ENCODE data around the gene OR9A4. TPM values are rescaled to one million over a fixed set of nuclear protein-coding genes. Genes with fewer than 3 reads are reported as not detected.

The OR9A4 gene
- total RNA-seq, 1 experiment from 2014 or later: not detected

DNA sequence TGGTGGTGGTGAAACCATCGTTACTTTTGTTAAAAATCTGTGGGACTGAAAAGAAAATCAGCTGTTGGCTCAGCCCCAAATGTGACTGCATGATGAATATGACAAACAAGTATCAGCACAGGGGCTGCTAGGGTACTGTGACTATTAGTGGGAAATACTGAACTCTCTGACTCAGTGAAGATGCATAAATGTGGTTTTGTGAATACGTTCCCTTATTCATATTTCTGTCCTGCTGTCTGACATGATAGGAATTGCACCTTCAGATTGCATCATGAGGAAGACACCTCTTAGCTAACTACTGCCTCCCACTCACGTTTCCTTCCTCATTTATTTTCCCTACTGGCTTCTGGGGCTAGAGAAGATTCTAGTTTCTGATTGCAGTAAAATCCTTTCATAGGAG lies 29.2 kb downstream of the OR9A4 start (continued):
- TF ChIP-seq RORB (CRISPR knock-in tag; IDR thresholded peaks at IDR 0.05) (no peak), EMX1 (CRISPR knock-in tag; IDR thresholded peaks at IDR 0.05) (no peak)
- TF ChIP-seq, protein P1, sequence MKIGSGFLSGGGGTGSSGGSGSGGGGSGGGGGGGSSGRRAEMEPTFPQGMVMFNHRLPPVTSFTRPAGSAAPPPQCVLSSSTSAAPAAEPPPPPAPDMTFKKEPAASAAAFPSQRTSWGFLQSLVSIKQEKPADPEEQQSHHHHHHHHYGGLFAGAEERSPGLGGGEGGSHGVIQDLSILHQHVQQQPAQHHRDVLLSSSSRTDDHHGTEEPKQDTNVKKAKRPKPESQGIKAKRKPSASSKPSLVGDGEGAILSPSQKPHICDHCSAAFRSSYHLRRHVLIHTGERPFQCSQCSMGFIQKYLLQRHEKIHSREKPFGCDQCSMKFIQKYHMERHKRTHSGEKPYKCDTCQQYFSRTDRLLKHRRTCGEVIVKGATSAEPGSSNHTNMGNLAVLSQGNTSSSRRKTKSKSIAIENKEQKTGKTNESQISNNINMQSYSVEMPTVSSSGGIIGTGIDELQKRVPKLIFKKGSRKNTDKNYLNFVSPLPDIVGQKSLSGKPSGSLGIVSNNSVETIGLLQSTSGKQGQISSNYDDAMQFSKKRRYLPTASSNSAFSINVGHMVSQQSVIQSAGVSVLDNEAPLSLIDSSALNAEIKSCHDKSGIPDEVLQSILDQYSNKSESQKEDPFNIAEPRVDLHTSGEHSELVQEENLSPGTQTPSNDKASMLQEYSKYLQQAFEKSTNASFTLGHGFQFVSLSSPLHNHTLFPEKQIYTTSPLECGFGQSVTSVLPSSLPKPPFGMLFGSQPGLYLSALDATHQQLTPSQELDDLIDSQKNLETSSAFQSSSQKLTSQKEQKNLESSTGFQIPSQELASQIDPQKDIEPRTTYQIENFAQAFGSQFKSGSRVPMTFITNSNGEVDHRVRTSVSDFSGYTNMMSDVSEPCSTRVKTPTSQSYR (CRISPR knock-in tag; IDR thresholded peaks at IDR 0.05): no peak
- TF ChIP-seq, protein P2, sequence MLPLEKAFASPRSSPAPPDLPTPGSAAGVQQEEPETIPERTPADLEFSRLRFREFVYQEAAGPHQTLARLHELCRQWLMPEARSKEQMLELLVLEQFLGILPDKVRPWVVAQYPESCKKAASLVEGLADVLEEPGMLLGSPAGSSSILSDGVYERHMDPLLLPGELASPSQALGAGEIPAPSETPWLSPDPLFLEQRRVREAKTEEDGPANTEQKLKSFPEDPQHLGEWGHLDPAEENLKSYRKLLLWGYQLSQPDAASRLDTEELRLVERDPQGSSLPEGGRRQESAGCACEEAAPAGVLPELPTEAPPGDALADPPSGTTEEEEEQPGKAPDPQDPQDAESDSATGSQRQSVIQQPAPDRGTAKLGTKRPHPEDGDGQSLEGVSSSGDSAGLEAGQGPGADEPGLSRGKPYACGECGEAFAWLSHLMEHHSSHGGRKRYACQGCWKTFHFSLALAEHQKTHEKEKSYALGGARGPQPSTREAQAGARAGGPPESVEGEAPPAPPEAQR (CRISPR knock-in tag; IDR thresholded peaks at IDR 0.05): no peak

DNA sequence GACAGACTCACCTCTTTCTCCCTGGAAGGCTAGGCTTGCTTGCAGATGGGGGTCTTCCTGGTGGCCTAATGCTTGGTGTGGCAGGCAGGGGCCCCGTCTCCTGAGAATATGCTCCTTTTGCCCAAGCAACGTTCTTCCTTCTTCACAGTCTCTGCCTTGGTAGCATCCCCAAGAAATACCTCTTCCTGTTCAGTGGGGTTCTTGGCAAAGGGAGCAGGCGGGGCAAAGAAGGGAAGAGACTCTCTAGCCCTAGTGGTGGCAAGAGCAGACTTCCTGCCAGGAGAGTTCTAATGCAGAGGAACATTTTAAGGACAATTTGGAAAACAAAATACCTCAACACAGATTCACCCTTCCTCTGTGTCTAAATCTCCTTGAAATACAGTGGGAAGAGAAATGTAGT lies 30.6 kb downstream of the OR9A4 start, which contains the start of gene CLEC5A:
Gene CLEC5A (minus strand): TSS at position 179 of the 400 bp plus-strand sequence. CDS start 682 bp downstream, outside the sequence.
- H3K27me3 Mint-ChIP-seq (ENCODE audit: low read depth): no peaks in the 10 kb centered on the region; the same call in 1 of the 2 replicates
- H3K9me3 Mint-ChIP-seq: peaks cover 6% of the 10 kb centered on the region
- H3K4me3 Mint-ChIP-seq: no peak within 1 kb of the TSS
- H3K27ac Mint-ChIP-seq: no peak within 1 kb of the TSS
- ATAC-seq (peak; percentile 47; the same call in 1 of the 2 replicates), DNase-seq (ENCODE audit: low spot score) (no peak)
- TF ChIP-seq, protein P3, sequence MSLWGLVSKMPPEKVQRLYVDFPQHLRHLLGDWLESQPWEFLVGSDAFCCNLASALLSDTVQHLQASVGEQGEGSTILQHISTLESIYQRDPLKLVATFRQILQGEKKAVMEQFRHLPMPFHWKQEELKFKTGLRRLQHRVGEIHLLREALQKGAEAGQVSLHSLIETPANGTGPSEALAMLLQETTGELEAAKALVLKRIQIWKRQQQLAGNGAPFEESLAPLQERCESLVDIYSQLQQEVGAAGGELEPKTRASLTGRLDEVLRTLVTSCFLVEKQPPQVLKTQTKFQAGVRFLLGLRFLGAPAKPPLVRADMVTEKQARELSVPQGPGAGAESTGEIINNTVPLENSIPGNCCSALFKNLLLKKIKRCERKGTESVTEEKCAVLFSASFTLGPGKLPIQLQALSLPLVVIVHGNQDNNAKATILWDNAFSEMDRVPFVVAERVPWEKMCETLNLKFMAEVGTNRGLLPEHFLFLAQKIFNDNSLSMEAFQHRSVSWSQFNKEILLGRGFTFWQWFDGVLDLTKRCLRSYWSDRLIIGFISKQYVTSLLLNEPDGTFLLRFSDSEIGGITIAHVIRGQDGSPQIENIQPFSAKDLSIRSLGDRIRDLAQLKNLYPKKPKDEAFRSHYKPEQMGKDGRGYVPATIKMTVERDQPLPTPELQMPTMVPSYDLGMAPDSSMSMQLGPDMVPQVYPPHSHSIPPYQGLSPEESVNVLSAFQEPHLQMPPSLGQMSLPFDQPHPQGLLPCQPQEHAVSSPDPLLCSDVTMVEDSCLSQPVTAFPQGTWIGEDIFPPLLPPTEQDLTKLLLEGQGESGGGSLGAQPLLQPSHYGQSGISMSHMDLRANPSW (CRISPR knock-in tag; conservative IDR thresholded peaks at IDR 0.05; ENCODE audit: low read depth): no peak
- ChIA-PET POLR2A (no interaction called here), CTCF (interaction anchor here (0.6 kb wide), 1 partner anchor 662 kb away, joined by 3 read pairs; no protein-coding TSS in a partner anchor)
- H3K4me1 Mint-ChIP-seq: no peaks in the 10 kb centered on the region
- no peaks in the 10 kb centered on the region for H3K36me3 Mint-ChIP-seq

DNA sequence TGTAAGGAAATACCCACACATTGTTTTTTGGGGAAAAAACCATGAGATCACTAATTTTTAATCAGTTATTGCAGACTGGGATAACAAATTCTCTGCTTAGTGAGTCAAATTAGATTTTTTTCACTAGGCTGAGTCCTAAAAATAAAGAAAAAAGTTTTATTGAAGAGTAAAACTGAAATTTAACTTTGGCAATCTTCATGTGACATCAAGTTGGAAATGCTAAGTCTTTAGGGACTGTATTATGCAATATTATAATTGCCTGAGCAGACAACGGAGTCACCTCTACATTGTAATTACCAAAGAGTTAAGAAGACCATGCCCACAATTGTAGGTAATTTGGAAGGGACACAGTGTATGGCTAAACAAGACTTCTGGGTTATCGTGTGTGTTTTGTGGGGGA lies 32.8 kb downstream of the OR9A4 start:
- H3K36me3 Mint-ChIP-seq: no peaks in the 10 kb centered on the region
- H3K4me3 Mint-ChIP-seq: no peak overlapping the region
- ATAC-seq: no peak
- POLR2A ChIA-PET: no interaction called here
- H3K4me1 Mint-ChIP-seq: peaks cover under 1% of the 10 kb centered on the region
- no peak overlapping the region for H3K27ac Mint-ChIP-seq
- H3K9me3 Mint-ChIP-seq: no peaks in the 10 kb centered on the region
- CTCF ChIA-PET: no interaction called here
- H3K27me3 Mint-ChIP-seq (ENCODE audit: low read depth): no peaks in the 10 kb centered on the region
- DNase-seq (ENCODE audit: low spot score): no peak
- TF ChIP-seq, protein P4, sequence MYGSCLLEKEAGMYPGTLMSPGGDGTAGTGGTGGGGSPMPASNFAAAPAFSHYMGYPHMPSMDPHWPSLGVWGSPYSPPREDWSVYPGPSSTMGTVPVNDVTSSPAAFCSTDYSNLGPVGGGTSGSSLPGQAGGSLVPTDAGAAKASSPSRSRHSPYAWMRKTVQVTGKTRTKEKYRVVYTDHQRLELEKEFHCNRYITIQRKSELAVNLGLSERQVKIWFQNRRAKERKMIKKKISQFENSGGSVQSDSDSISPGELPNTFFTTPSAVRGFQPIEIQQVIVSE (CRISPR knock-in tag; IDR thresholded peaks at IDR 0.05; ENCODE audit: borderline replicate concordance): no peak
- TF ChIP-seq ZNF138 (CRISPR knock-in tag; conservative IDR thresholded peaks at IDR 0.05): no peak
- TF ChIP-seq, protein P5, sequence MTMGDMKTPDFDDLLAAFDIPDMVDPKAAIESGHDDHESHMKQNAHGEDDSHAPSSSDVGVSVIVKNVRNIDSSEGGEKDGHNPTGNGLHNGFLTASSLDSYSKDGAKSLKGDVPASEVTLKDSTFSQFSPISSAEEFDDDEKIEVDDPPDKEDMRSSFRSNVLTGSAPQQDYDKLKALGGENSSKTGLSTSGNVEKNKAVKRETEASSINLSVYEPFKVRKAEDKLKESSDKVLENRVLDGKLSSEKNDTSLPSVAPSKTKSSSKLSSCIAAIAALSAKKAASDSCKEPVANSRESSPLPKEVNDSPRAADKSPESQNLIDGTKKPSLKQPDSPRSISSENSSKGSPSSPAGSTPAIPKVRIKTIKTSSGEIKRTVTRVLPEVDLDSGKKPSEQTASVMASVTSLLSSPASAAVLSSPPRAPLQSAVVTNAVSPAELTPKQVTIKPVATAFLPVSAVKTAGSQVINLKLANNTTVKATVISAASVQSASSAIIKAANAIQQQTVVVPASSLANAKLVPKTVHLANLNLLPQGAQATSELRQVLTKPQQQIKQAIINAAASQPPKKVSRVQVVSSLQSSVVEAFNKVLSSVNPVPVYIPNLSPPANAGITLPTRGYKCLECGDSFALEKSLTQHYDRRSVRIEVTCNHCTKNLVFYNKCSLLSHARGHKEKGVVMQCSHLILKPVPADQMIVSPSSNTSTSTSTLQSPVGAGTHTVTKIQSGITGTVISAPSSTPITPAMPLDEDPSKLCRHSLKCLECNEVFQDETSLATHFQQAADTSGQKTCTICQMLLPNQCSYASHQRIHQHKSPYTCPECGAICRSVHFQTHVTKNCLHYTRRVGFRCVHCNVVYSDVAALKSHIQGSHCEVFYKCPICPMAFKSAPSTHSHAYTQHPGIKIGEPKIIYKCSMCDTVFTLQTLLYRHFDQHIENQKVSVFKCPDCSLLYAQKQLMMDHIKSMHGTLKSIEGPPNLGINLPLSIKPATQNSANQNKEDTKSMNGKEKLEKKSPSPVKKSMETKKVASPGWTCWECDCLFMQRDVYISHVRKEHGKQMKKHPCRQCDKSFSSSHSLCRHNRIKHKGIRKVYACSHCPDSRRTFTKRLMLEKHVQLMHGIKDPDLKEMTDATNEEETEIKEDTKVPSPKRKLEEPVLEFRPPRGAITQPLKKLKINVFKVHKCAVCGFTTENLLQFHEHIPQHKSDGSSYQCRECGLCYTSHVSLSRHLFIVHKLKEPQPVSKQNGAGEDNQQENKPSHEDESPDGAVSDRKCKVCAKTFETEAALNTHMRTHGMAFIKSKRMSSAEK (CRISPR knock-in tag; IDR thresholded peaks at IDR 0.05; ENCODE audit: borderline replicate concordance): no peak
- TF ChIP-seq, protein P6, sequence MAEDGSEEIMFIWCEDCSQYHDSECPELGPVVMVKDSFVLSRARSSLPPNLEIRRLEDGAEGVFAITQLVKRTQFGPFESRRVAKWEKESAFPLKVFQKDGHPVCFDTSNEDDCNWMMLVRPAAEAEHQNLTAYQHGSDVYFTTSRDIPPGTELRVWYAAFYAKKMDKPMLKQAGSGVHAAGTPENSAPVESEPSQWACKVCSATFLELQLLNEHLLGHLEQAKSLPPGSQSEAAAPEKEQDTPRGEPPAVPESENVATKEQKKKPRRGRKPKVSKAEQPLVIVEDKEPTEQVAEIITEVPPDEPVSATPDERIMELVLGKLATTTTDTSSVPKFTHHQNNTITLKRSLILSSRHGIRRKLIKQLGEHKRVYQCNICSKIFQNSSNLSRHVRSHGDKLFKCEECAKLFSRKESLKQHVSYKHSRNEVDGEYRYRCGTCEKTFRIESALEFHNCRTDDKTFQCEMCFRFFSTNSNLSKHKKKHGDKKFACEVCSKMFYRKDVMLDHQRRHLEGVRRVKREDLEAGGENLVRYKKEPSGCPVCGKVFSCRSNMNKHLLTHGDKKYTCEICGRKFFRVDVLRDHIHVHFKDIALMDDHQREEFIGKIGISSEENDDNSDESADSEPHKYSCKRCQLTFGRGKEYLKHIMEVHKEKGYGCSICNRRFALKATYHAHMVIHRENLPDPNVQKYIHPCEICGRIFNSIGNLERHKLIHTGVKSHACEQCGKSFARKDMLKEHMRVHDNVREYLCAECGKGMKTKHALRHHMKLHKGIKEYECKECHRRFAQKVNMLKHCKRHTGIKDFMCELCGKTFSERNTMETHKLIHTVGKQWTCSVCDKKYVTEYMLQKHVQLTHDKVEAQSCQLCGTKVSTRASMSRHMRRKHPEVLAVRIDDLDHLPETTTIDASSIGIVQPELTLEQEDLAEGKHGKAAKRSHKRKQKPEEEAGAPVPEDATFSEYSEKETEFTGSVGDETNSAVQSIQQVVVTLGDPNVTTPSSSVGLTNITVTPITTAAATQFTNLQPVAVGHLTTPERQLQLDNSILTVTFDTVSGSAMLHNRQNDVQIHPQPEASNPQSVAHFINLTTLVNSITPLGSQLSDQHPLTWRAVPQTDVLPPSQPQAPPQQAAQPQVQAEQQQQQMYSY (CRISPR knock-in tag; IDR thresholded peaks at IDR 0.05): no peak
- no peak for TF ChIP-seq TEAD1 (CRISPR knock-in tag; IDR thresholded peaks at IDR 0.05)
- no peak for TF ChIP-seq ELF4 (CRISPR knock-in tag; IDR thresholded peaks at IDR 0.05; ENCODE audit: low read depth)
- TF ChIP-seq ZNF423 (CRISPR knock-in tag; IDR thresholded peaks at IDR 0.05): no peak
- TF ChIP-seq, protein P7, sequence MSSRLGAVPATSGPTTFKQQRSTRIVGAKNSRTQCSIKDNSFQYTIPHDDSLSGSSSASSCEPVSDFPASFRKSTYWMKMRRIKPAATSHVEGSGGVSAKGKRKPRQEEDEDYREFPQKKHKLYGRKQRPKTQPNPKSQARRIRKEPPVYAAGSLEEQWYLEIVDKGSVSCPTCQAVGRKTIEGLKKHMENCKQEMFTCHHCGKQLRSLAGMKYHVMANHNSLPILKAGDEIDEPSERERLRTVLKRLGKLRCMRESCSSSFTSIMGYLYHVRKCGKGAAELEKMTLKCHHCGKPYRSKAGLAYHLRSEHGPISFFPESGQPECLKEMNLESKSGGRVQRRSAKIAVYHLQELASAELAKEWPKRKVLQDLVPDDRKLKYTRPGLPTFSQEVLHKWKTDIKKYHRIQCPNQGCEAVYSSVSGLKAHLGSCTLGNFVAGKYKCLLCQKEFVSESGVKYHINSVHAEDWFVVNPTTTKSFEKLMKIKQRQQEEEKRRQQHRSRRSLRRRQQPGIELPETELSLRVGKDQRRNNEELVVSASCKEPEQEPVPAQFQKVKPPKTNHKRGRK (CRISPR knock-in tag; IDR thresholded peaks at IDR 0.05; ENCODE audit: borderline replicate concordance): no peak
- TF ChIP-seq TEAD4 (CRISPR knock-in tag; IDR thresholded peaks at IDR 0.05): no peak
- no peak for TF ChIP-seq SP1 (CRISPR knock-in tag; conservative IDR thresholded peaks at IDR 0.05)

Measured in WTC11 (cell line).